Esophagus muscularis mucosa (tissue), 4 donors: ENCODE results near the gene FLNA. TPM values are rescaled to one million over a fixed set of nuclear protein-coding genes. Genes with fewer than 3 reads are reported as not detected.

Source experiments
- DNase-seq: peaks from one replicate; pipeline ENCODE4 v3.0.0-alpha.2; 2017; ENCODE audit errors: extremely low spot score
- H3K27ac ChIP-seq, 4 donors: fragments of 200-600 bp; sonication (generic); replicated peaks in 1 of 4; 1 replicate in 3 of 4; 2 replicates in 1 of 4; pipeline ENCODE4 v1.5.1; 2016 to 2019; ENCODE audit warnings: mild to moderate bottlenecking in 1 of 4
- H3K27me3 ChIP-seq, 4 donors: fragments of 200-600 bp; sonication (generic); one replicate each; pipeline versions ENCODE4 v1.5.1 to v1.6.0; 2016 to 2019
- H3K36me3 ChIP-seq, 4 donors: fragments of 200-600 bp; sonication (generic); one replicate each; pipeline ENCODE4 v1.5.1; 2016 to 2019
- H3K4me1 ChIP-seq, 4 donors: fragments of 200-600 bp; sonication (generic); one replicate each; pipeline ENCODE4 v1.5.1; 2016 to 2019
- H3K4me3 ChIP-seq, 4 donors: fragments of 200-600 bp; sonication (generic); 1 replicate in 2 of 4; 2 replicates in 2 of 4; pipeline ENCODE4 v1.5.1; 2016 to 2019; ENCODE audit warnings: mild to moderate bottlenecking in 4 of 4, moderate library complexity in 1 of 4
- H3K9me3 ChIP-seq, 4 donors: fragments of 200-600 bp; sonication (generic); 1 replicate in 3 of 4; 2 replicates in 1 of 4; pipeline ENCODE4 v1.5.1; 2016 to 2019
- CTCF ChIP-seq, 3 experiments: fragments of 200-600 bp in 2 of 3; fragments of 450-650 bp in 1 of 3; sonication (generic) in 2 of 3; IDR thresholded peaks; one replicate each; pipeline ENCODE4 v1.5.1; 2017 to 2019; ENCODE audit warnings: antibody characterized with exemption in 3 of 3, mild to moderate bottlenecking in 2 of 3, moderate library complexity in 1 of 3
- EP300 ChIP-seq: sonication (generic); formaldehyde crosslinking; IDR thresholded peaks from one replicate; pipeline ENCODE4 v1.6.1; 2017; ENCODE audit warnings: antibody characterized with exemption
- POLR2A ChIP-seq: fragments of 450-650 bp; IDR thresholded peaks from one replicate; pipeline ENCODE4 v1.6.1; 2017; ENCODE audit warnings: antibody characterized with exemption, moderate library complexity, mild to moderate bottlenecking, low read depth
- POLR2AphosphoS5 ChIP-seq, 2 donors: sonication (generic); formaldehyde crosslinking; IDR thresholded peaks; one replicate each; pipeline ENCODE4 v1.6.1; 2017; ENCODE audit warnings: antibody characterized with exemption in 2 of 2
- WGBS: methylation state at CpG from one replicate; pipeline ENCODE4 v1.1.5; 2018; 5-methylcytosine and 5-hydroxymethylcytosine counted together
- intact Hi-C: fragments of 100-400 bp; cut with DNase I; formaldehyde crosslinking; loops from one replicate; pipeline ENCODE4 v1.15.1; 2023
- total RNA-seq, 4 donors: library from RNA; depleted of rRNA; stranded (reverse); fragments of >200 nt; gene quantifications; one replicate each; pipeline versions ENCODE4 v1.1.0 to v1.2.1, GENCODE V29; 2016

FLNA gene
- total RNA-seq, 4 donors from 2014 or later: 8,941 to 16,544 (median 12,362) TPM

DNA sequence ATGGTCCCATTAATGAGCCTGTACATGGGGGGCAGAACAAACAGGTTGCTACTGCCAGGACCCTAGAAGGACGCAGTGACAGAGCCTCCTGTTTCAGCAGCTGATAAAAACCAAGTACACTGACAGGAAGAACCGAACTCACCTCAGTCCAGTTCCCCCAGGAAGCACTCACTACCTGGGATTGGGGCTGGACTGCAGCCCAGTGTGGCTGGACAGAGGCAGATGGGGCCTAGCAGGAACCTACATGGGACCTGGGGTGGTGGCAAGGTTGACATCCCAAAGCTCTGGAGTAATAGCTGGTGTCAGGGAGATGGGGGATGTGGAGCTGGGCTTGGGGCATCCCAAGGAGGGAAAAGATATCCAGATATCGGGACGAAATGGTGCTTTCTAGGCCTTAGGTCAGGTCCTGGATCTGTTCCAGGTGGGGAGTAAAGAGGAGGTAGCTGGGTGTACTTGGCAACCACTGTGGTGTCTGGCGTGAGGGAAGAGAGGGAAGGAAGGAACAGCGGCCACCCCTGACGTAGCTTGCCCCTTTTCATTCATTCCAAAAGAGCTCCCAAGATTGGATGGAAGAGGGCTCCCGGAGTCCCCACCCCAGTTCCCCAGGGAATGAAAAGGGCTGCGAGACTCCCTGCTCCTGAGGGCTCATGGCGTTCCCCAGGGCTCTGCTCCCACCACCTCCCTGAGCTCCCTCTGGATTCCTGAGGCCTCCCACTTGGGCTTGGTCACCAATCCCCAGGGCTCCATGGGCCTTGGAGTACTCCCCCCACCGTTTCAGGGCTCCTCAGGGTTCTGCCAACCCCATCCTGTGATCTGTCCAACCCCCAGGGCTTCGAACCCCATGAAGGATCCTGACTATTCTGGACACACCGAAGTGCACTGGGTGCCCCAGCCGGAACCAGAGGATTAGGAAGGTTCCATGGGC, 9.2 kb upstream of the FLNA start:
- TF ChIP-seq CTCF (IDR thresholded peaks at IDR 0.05) (no peak), POLR2AphosphoS5 (IDR thresholded peaks at IDR 0.05) (peak in 1 of 2 donors; percentile 16)
- DNase-seq: no peak
- no peak overlapping the region for H3K4me3 ChIP-seq
- peaks cover 0 to 19% (median 3%) of the 10 kb centered on the region in 4 donors for H3K36me3 ChIP-seq
- no peaks in the 10 kb centered on the region for H3K27me3 ChIP-seq
- H3K4me1 ChIP-seq: peaks cover 6 to 44% (median 38%) of the 10 kb centered on the region in 4 donors
- peak overlapping the region; percentile 38 to 92 (median 48) for H3K27ac ChIP-seq
- intact Hi-C loops: no loop called here
- no peaks in the 10 kb centered on the region for H3K9me3 ChIP-seq
- WGBS: 74% methylated on average over 13 of the region's 14 CpGs

DNA sequence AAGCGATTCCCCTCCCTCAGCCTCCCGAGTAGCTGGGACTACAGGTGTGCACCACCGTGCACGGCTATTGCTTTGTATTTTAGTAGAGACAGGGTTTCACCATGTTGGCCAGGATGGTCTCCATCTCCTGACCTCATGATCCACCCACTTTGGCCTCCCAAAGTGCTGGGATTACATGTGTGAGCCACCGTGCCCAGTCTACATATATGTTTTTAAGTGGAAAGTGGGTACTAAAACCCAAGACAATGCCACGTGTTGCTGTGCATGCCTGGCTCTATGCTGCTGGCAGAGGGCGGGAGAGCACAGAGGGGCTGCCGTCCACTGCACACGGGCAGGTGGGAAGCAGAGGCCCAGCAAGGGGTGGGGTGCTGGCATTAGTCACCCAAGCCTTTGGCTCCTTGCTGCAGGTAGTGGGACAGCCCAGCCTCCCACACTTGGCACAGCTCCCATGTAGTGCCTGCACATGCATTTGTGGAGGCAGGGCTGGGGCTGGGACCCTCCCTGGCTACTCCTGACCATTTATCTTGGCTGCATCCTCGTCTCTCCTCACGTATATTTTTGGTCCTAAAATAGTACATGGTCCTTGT, 8.1 kb upstream of the FLNA start:
- Histone ChIP-seq H3K27me3 (no peaks in the 10 kb centered on the region), H3K4me1 (peaks cover 6 to 52% (median 42%) of the 10 kb centered on the region in 4 donors), H3K4me3 (no peak overlapping the region), H3K9me3 (no peaks in the 10 kb centered on the region), H3K27ac (peak overlapping the region in 2 of 4 donors; percentile 22 to 92), H3K36me3 (peaks cover 0 to 19% (median 3%) of the 10 kb centered on the region in 4 donors)
- TF ChIP-seq CTCF (IDR thresholded peaks at IDR 0.05): no peak
- no peak for TF ChIP-seq EP300
- TF ChIP-seq POLR2A: no peak
- TF ChIP-seq POLR2AphosphoS5 (IDR thresholded peaks at IDR 0.05): no peak
- intact Hi-C loops: no loop called here
- WGBS: 75% methylated on average over 8 of the region's 11 CpGs
- no peak for DNase-seq

GRCh38 chrX:154381271-154381670, 6.8 kb upstream of the FLNA start:
- Histone ChIP-seq H3K27ac (peak overlapping the region; percentile 92 to 99 (median 96)), H3K36me3 (peaks cover 0 to 19% (median 3%) of the 10 kb centered on the region in 4 donors), H3K4me1 (peaks cover 6 to 63% (median 54%) of the 10 kb centered on the region in 4 donors), H3K27me3 (no peaks in the 10 kb centered on the region), H3K4me3 (no peak overlapping the region), H3K9me3 (no peaks in the 10 kb centered on the region)
- 68% methylated on average over 5 of the region's 6 CpGs for WGBS
- TF ChIP-seq EP300 (no peak), POLR2AphosphoS5 (IDR thresholded peaks at IDR 0.05) (no peak), CTCF (IDR thresholded peaks at IDR 0.05) (no peak), POLR2A (no peak)
- no peak for DNase-seq
- intact Hi-C loops: no loop called here

GRCh38 chrX:154380787-154381186, 6.4 kb upstream of the FLNA start:
- H3K4me1 ChIP-seq: peaks cover 6 to 65% (median 57%) of the 10 kb centered on the region in 4 donors
- H3K9me3 ChIP-seq: no peaks in the 10 kb centered on the region
- intact Hi-C loops: no loop called here
- H3K27ac ChIP-seq: peak overlapping the region; percentile 92 to 99 (median 96)
- no peak for DNase-seq
- peaks cover 0 to 19% (median 3%) of the 10 kb centered on the region in 4 donors for H3K36me3 ChIP-seq
- WGBS: 65% methylated on average over 13 of the region's 14 CpGs
- H3K27me3 ChIP-seq: no peaks in the 10 kb centered on the region
- peak overlapping the region; percentile 69 to 80 (median 74) for H3K4me3 ChIP-seq
- no peak for TF ChIP-seq POLR2AphosphoS5 (IDR thresholded peaks at IDR 0.05)
- TF ChIP-seq POLR2A: no peak
- TF ChIP-seq EP300: no peak
- no peak for TF ChIP-seq CTCF (IDR thresholded peaks at IDR 0.05)
